ENCODE results near the gene MTMR6. TPM values are rescaled to one million over a fixed set of nuclear protein-coding genes. Genes with fewer than 3 reads are reported as not detected.

Gene MTMR6
- total RNA-seq, 1 experiment from 2014 or later = 34.0 TPM

DNA sequence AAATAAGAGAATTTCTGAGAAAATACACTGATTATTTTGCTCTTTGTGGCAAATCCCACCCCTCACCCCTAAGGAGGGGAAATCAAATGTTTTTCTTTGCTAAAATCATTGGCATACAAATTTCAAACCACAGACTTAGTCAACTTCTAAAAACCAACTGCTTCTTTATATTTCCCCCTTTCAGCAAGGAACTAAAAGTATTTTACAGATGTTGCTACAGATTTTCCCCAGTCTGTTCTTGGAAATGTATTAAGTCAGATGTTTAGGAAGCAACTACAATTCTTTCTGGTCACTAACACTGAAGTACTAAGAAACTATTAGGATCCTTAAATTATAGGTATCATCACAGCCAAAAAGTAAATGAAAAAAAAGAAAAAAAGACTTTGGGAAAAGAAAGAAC is 6.9 kb downstream of the MTMR6 start:
- no peak for DNase-seq (ENCODE audit: low read depth)

DNA sequence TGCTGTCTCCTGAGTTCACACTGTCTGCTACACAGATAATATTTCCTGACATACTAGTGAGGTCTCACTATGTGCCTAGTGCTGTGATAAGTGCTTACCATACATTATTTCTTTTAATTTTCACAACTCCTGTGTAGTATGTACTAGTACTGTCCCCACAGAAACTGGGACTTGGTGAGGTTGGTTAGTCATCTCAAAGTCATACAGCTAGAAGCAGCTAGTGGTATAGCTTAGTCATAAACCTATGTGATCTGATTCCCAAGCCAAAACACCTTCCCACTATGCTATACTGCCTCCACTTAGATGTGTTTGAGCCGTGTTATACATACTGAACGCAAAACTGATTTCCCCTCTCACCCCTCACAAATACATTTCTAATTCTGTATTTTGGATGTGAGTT is 10.5 kb downstream of the MTMR6 start:
- DNase-seq (ENCODE audit: low read depth) = peak; percentile 27

DNA sequence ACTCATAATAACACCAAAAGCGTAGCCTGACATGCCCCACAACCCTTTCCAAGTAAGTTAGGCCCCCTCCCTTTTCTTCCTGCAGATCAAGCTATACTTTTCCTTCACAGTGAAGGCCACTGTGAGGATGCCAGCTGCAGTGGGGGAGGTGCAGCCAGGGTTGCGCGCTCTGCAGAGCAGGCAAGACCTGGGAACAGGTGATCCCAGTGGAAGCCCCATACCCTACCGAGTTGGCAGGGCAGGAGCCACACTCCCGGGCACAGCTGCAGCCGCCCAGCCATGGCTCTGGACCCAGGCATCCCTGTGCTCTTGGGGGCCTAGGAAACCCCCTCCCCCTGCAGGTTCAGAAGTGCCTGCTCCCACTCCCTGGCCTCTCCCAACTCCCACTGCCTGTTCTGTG is 18.7 kb downstream of the MTMR6 start:
- DNase-seq (ENCODE audit: low read depth) = no peak

DNA sequence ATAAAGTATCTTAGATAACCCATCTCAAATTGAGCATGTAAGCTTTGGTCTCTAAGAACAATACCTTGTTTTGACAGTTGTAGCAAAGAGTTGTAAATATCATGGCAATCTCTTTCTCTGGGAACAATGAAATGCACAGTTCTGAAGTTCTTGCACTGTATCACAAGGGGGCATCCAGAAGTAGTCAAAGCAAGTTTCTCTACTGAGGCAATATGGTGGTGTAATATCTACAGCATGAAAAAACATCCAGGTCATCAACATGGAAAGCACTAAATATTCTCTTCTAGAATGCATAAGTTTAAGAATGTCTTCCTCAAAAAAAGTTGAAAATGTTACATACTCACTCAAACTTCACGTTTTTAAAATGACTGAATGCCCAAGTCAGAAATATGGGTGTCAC is 19.6 kb downstream of the MTMR6 start:
- peak; percentile 17 for DNase-seq (ENCODE audit: low read depth)

DNA sequence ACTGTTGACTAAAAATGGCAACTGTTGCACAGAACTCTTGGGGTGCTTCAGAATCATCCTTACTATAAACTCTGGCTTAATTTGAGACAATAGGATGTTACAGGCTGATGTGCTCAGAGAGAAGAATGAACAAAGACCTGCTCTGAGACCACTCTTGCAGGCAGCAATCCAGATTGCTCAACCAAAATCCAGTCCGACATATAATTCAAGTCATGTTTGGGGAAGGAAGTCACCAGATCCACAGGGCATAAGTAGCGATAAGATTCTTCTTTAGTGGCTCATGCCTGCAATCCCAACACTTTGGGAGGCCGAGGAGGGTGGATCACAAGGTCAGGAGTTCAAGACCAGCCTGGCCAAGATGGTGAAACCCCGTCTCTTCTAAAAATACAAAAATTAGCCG is 20.6 kb downstream of the MTMR6 start:
- DNase-seq (ENCODE audit: low read depth) = no peak

DNA sequence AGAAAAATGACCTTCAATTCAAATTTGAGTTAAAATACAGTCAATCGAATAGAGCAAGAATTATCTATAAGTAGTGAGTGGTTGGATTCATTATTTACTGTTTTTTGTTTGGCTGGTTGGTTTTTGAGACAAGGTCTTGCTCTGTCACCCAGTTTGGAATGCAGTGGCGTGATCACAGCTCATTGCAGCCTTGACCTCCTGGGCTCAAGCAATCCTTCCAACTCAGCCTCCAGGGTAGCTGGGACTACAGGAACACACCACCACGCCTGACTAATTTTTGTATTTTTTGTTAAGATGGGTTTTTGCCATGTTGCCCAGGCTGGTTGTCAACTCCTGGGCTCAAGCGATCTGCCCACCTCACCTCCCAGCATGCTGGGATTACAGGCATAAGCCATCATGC is 25.0 kb downstream of the MTMR6 start:
- no peak for DNase-seq (ENCODE audit: low read depth)

DNA sequence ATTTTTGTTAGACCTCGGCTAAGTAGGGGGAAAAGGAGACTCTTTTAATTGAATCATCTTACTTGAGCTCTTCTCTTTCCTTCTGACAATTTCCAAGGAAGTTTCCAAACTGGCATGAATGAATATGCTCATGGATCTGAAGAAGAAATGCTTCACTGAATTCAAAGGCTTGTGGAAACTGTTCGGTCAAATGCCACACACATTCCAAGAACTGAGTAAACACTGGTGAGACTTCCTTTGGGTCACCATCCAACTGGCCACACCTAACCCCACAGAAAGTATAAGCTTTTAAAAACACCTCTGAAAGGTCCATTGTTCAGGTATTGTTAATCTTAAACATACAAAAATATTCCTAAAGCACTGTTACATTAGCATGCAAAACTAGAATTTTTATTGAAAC is 33.6 kb downstream of the MTMR6 start:
- no peak for DNase-seq (ENCODE audit: low read depth)

DNA sequence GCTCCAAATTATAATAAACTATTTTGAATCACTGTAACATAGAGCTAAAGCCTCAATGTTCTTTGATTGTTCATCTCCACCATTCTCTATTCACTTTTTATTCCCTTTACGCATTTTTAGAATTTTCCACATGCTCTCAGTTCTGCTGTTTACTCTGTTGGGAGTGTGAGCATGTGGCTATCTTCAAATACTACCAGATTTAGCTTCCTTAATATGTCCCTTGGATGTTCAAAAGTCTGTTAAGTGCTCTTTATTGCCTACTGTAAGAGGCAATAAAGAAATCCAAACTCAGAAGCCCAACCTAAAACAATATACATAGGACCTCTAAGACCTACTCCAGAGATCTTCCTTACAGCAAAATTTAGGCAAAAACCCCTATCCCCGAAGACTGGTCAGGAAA is 34.5 kb downstream of the MTMR6 start:
- no peak for DNase-seq (ENCODE audit: low read depth)

DNA sequence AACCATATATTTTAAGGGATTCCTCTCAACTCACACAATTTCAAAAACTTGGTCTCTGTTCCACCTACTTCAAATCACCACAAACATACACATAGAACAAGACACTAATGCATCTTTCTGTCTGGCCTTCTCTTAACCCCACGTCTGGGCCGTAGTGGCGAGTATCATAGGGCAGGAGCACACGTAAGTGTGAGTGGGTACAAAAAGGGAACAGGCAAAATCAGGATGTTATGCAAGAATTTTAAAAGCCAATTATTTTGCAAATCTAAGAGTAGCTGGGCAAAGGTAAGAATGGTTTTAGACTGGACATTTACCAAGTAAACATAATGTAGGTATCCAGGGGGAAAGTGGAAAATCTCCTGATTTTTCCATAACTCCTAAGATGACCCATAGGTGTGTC is 35.1 kb downstream of the MTMR6 start:
- DNase-seq (ENCODE audit: low read depth) = no peak

DNA sequence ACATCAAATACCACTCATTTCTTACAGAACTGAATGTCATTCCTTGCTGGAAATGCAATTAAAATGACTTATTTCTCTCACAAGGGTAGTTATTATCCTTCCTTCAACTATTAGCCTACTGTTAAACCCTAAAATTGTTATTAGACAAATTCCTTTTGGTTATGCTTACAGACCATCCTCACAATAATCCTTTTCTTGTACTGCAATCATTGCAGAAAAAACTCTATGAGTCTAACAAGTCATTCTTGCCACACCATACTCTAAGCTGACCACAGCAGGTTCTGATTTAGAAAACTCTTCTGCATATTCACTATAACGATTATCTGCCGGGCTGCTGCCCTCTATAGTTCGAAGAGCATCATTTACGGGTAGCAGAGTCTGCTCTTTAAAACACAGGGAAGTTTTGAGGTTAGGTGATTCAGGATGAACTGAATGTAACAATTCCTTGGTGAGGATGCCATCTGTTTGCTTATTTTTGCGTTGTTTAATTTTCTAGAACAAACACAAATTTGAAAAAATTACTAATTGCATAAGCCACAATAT is 38.2 kb downstream of the MTMR6 start:
- DNase-seq (ENCODE audit: low read depth) = peak; percentile 64

DNA sequence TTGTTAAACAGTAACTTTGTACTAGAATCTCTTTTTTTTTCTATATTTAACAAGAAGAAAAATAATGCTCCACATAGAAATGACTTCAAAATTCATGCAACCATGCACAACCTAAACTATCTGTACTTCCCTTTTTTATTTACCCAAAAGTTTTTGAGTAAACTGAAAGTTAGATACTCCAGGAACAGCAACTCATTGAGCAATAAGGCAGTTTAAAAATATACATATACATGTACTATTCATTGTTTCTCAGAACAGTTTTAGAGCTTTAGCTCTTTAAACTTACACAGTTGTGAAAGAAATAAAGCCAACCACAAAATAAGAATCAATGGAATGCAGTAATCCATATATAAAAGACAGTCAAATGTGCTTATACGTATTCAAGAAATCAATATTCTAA is 39.2 kb downstream of the MTMR6 start:
- no peak for DNase-seq (ENCODE audit: low read depth)

DNA sequence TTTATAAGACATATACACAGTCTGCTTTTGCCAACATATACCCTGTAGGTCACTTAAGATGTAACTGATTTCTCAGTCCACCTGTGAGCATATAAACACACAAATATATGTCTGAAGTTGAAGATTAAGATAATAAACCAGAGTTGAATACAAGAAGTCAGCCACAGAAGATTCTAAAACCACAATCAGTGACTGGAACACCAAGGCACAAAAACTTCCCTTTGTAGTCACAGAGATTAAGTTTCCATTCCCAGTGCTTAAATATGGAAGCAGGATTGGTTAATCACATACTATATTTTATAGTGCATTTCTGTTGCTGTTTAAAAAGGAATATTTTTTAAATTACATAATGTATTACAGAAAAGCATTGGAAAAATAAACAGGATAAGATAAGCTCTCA is 39.9 kb downstream of the MTMR6 start:
- DNase-seq (ENCODE audit: low read depth) = no peak

DNA sequence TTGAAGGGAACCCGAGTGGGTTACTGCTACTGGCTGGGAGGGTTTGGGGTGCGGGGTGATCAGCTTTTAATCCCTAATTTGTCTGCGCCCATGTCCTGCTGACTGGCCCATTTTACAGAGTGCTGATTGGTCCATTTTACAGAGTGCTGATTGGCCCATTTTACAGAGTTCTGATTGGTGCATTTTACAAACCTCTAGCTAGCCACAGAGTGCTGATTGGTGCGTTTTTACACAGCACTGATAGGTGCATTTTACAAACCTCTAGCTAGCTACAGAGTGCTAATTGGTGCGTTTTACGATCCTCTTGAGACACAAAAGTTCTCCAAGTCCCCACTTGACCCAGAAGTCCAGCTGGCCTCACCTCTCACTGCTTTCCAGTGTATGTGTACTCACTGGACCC is 43.2 kb downstream of the MTMR6 start:
- DNase-seq (ENCODE audit: low read depth) = no peak

DNA sequence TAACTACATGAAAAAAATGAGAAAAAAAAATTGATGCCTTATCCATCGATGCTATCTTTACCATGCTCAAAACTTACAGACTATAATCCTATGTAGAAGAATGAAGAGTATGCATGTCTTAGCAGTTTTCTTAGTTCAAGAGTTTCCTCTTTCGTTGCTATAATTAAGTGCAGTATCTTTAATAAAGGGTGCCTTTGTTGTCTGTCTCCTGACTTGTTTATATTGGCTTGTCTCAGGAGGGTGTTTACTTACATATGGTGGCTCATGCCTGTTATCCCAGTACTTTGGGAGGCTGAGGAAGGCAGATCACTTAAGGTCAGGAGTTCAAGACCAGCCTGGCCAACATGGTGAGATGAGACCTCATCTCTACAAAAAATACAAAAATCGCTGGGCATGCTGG is 44.3 kb downstream of the MTMR6 start:
- no peak for DNase-seq (ENCODE audit: low read depth)

DNA sequence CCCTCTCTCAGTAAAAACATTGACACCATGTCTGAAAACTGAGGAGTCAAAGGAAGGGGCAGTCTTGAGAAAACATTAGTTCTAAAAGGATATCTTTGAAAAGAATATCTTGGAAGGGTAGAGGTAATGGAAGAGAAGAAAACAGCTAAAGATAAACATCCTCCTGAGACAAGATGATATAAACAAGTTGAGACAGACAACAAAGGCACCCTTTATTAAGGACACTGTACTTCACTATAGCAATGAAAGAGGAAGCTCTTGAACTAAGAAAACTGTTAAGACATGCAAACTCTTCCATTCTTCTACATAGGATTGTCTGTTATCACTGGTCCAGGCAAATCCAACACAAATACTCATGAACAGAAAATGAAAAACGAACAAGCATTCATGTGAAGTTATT is 46.3 kb downstream of the MTMR6 start:
- no peak for DNase-seq (ENCODE audit: low read depth)

DNA sequence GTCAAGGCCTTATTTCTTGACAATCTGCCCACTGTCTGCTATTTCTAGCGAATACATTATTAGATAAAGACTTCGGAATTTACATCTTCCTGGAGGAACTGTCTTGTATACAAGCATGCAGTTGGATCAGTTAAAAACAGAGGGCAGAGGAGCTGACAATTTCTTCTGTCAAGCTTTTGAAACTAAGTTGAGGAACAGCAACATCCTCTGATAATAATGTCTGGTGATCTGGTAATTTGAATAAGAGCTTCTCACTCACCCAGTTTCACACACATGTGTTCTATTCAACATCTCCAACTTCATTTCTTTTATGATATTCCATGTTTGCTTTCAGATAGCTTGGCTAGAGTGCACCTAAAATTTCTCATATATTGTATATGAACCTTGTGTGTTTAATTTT is 50.2 kb downstream of the MTMR6 start:
- DNase-seq (ENCODE audit: low read depth) = no peak

DNA sequence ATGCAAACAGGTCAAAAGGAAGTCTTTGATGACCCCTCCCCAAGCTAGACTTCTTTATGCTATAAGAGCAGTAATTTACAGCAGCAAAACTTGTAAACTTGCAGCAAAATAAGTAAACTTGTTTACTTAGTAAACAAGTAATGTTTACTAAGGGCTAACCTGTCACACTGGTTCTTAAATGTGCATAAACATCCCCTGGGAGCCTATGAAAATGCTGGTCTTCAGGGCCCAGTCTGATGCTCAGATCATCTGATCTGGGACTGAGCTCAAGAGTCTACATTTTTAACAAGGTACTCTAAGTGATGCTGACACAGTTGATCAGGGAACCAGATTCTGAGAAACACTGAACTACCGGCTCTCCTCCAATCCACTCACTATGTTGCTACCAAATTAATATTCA is 53.4 kb downstream of the MTMR6 start:
- no peak for DNase-seq (ENCODE audit: low read depth)

DNA sequence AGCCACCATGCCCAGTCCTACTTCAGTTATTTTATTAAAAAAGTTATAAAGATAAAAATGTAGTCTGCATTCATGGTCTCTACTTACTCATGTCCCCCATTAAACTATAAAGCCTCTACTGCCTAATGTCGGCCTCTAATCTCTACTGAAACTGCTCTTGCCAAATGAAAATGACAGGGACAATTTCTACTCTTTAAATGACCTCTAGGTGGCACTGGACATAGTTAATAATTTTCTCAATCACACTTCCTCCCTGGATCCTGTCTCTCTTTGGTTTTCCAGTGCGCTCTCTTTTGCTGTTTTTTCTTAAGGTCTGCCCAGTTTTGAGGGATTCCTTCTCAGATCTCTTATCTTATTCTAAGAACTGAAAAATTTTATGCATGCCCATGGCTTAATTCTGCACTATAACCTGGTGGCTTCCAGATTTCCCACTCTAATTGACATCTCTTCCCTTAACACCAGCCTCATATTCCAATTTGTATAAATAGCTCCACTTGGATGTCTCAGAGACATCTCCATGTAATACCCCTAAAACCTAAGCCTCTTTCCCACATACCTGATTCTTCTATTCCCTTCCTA is 54.3 kb downstream of the MTMR6 start:
- peak; percentile 31 for DNase-seq (ENCODE audit: low read depth)

DNA sequence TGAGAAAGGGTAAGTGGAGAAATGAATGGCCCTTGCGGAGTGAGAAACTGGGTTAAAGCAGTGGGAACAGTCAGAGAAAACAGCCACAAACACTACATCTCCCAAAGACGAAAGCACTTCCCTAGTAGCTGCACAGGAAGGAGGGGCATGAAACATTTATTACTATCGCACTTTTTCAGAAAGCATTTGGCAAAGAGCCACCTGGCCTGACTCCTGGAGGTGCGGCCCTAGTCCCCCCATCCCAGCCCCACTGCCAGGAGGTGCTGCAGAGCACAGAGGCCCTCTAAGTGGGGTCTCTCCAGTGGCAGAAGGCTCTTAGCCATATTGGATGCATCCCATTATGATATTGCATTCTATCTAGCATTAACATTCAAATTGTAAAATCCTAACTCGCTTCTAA is 55.8 kb downstream of the MTMR6 start:
- no peak for DNase-seq (ENCODE audit: low read depth)

DNA sequence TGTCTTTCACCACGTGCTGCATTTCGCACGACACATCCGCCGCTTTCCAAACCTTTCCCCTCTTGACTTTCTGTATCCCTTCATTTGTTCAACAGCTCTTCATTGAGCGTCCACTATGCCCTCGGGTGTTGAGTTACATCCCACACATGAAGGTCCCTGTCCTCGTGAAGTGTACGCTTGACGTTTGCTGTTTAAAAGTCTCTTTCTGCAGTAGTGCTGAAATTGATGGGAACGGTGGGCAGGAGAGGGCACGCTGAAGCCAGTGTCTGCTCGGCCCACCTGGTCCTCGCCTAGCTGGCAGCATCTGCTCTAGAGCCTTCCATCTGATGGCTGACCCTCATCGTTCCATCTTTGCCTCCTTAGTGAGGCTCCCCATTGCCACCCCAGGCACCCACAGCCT is 59.6 kb downstream of the MTMR6 start:
- DNase-seq (ENCODE audit: low read depth) = no peak

DNA sequence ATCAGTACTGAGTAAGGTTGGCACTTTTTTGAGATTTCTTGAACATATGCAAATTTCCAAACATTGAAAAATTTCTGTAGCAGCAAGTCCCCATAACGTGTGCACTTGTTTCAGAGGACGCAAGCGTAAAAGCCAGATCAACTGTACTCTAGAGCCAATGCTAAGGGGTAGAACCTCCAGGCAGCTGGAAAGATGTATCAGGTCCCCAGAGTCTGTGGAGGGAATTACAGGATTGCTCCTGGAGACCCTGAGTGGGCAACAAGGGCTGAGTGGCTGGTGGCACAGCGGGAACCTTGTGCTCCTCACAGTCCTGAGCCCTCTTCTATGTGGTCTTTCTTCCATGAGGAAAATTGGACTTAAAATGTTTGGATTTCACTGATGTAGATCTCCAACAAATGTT is 61.3 kb downstream of the MTMR6 start:
- no peak for DNase-seq (ENCODE audit: low read depth)

DNA sequence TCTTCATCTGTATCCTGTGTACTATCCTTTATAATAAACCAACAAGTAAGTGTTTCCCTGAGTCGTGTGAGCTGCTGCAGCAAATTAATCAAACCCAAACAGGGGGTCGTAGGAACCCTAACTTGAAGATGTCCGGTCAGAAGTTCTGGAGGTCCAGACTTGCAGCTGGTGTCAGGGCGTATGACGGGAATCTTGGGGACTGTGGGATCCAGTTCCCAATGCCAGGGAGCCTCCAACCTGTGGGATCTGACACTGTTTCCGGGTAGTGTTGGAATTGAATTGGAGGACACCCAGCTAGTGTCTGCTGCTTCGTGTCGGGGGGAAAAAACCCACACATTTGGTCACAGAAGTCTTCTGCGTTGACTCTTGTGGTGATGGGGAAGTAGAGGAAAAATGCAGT is 63.1 kb downstream of the MTMR6 start:
- no peak for DNase-seq (ENCODE audit: low read depth)

DNA sequence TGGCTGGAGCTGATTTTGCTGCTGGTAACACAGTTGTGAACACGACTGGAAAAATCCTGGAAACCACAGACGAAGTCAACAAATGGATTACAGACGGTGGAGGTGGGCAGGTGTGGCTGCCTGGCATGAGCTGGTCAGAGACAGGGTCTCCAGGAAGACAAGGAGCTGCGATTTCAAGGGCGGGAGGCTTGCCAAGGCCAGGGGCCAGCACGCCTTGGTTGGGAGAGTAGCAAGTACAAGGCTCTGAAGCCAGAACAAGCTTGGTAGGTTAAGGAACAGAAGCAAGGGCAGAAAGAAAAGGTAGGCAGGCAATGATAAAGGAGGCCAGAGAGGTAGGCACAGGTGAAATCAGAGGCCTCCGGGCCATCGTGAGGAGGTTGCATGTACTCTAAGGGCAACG is 64.5 kb downstream of the MTMR6 start:
- DNase-seq (ENCODE audit: low read depth) = no peak

DNA sequence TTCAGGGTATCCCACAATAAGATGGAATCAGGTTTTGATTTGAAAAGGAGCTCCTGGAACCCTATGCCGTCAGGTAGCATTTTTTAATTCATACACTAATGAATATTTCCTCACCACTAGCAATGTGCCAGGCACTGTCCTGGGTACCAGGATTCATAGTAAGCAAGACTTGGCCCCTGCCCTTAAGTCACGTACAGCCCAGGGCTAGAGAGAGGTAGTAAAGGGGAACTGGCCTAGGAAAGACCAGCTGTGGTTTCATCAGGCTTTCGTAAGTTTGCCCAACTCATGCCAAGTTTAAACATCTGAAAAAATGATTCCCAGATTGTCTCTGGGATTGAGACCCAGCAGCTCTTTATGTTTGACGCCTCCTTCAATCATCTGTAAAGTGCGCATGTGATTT is 69.3 kb downstream of the MTMR6 start:
- no peak for DNase-seq (ENCODE audit: low read depth)

Data from LHCN-M2 (cell line).